K562 (cell line): ENCODE measurements around the gene SGPP2. TPM values are rescaled to one million over a fixed set of nuclear protein-coding genes. Genes with fewer than 3 reads are reported as not detected.

Experiments
- CEBPB ChIP-seq: fragments of 450-650 bp; IDR thresholded peaks from 2 replicates; pipeline ENCODE4 v1.6.1; 2016; ENCODE audit warnings: missing genetic modification characterization, missing compliant biosample characterization
- DDX20 ChIP-seq: fragments of 450-650 bp; IDR thresholded peaks from 2 replicates; pipeline ENCODE4 v1.6.1; 2016; ENCODE audit warnings: missing genetic modification characterization, low read depth, mild to moderate bottlenecking, missing compliant biosample characterization, moderate library complexity
- RFX1 ChIP-seq: fragments of 450-650 bp; IDR thresholded peaks from 2 replicates; pipeline ENCODE4 v1.6.1; 2016; ENCODE audit warnings: mild to moderate bottlenecking, moderate library complexity
- ZBTB40 ChIP-seq, 2 experiments: fragments of 450-650 bp in 1 of 2; sonication (generic) in 1 of 2; formaldehyde crosslinking in 1 of 2; IDR thresholded peaks; 2 replicates each; pipeline versions ENCODE4 v1.7.1 to v1.9.0; 2016 to 2022; ENCODE audit warnings: inconsistent platforms in 1 of 2, mild to moderate bottlenecking in 1 of 2, missing genetic modification reagents in 1 of 2
- ZFX ChIP-seq: sonication (generic); formaldehyde crosslinking; IDR thresholded peaks from 2 replicates; pipeline ENCODE4 v1.8.0; 2022; ENCODE audit warnings: mild to moderate bottlenecking, missing genetic modification reagents, moderate library complexity
- polyA plus RNA-seq, 8 experiments: library from polyadenylated mRNA; depleted of rRNA in 4 of 8; stranded (reverse) in 5 of 8; unstranded in 3 of 8; fragments of >200 nt; fragmentation: Nextera tagmentation in 2 of 8; fragmentation: Illumina TruSeq in 1 of 8; extraction: Ambion mirVana in 2 of 8; extraction: Trizol in 1 of 8; gene quantifications; 2 replicates each; pipeline versions ENCODE4 v1.2.1 to v1.2.3, GENCODE V29; 2011 to 2014; ENCODE audit warnings: inconsistent platforms in 1 of 8, missing spikeins in 1 of 8
- total RNA-seq, 7 experiments: library from RNA; depleted of rRNA in 6 of 7; stranded (reverse); fragments of >200 nt in 6 of 7; fragmentation: Illumina TruSeq in 2 of 7; extraction: Trizol in 2 of 7; gene quantifications; 2 replicates each; pipeline versions ENCODE4 v1.2.1 to v1.2.3, GENCODE V29; 2011 to 2021; ENCODE audit warnings: low replicate concordance in 1 of 7

The SGPP2 gene
- total and polyA plus RNA-seq, 9 of the 15 experiments (the other 6 are each of a cell fraction or from before 2014, with no cell fraction given) = 0.01 to 0.04 TPM; not detected in 7

DNA sequence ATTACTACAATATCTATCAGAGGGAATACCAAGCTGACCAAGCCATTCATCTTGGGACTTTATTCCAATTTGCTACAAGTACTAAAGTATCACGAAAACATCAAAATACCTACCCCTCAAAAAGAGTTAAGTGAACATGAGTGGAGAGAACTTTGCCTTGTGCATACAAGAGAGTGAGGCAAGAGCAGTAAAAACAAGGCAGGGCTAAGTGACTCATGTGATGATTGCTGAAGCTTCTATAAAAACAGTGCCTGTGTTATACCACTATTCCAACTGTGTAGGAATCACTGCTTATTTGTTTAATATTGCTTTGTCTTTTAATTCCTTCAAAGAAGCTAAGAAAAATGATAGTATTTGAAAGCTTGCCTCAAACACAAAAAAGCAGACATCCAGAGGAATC is 170.3 kb downstream of the SGPP2 start (continued):
- no peak for TF ChIP-seq ZBTB40 (IDR thresholded peaks at IDR 0.05)
- TF ChIP-seq ZBTB40 (CRISPR knock-in tag; IDR thresholded peaks at IDR 0.05) = no peak
- TF ChIP-seq CEBPB (tag) = no peak
- no peak for TF ChIP-seq ZFX
- no peak for TF ChIP-seq DDX20 (tag)
- TF ChIP-seq RFX1 = no peak
